H9 (cell line): Measurements from ENCODE around the gene STAB2. TPM values are rescaled to one million over a fixed set of nuclear protein-coding genes. Genes with fewer than 3 reads are reported as not detected.

ENCODE experiments used
- DNase-seq: peaks from one replicate; pipeline ENCODE4 v3.0.0-alpha.2; 2017
- H2AFZ ChIP-seq: one replicate; pipeline ENCODE4 v1.6.1; 2013; ENCODE audit warnings: mild to moderate bottlenecking, low read length, control low read depth, moderate library complexity
- H2AK5ac ChIP-seq: 2 replicates; pipeline ENCODE4 v1.6.1; 2013; ENCODE audit warnings: low read length, control low read depth, mixed read lengths; ENCODE audit not compliant: insufficient read length
- H2BK120ac ChIP-seq: one replicate; pipeline ENCODE4 v1.6.1; 2013; ENCODE audit warnings: low read depth, mild to moderate bottlenecking, low read length, control low read depth, inconsistent platforms; ENCODE audit not compliant: poor library complexity, severe bottlenecking
- H2BK12ac ChIP-seq: 2 replicates; pipeline ENCODE4 v1.6.1; 2013; ENCODE audit warnings: low read length, control low read depth, mixed read lengths, low read depth; ENCODE audit not compliant: insufficient read length
- H2BK15ac ChIP-seq: 2 replicates; pipeline ENCODE4 v1.6.1; 2013; ENCODE audit warnings: low read depth, low read length, control low read depth
- H2BK20ac ChIP-seq: one replicate; pipeline ENCODE4 v1.6.1; 2013; ENCODE audit warnings: low read depth, mild to moderate bottlenecking, low read length, control low read depth, inconsistent platforms; ENCODE audit not compliant: poor library complexity, severe bottlenecking
- H2BK5ac ChIP-seq: 2 replicates; pipeline ENCODE4 v1.6.1; 2013; ENCODE audit warnings: low read length, control low read depth, mixed read lengths; ENCODE audit not compliant: insufficient read length
- H3K14ac ChIP-seq: 2 replicates; pipeline ENCODE4 v1.6.1; 2013; ENCODE audit warnings: low read length, control low read depth; ENCODE audit not compliant: insufficient read depth
- H3K18ac ChIP-seq: 2 replicates; pipeline ENCODE4 v1.6.1; 2013; ENCODE audit warnings: low read depth, mild to moderate bottlenecking, mixed read lengths, low read length, control low read depth; ENCODE audit not compliant: insufficient read length
- H3K23ac ChIP-seq: 2 replicates; pipeline ENCODE4 v1.6.1; 2013; ENCODE audit warnings: low read length, control low read depth, mixed read lengths, low read depth; ENCODE audit not compliant: insufficient read length
- H3K23me2 ChIP-seq: 2 replicates; pipeline ENCODE4 v1.6.1; 2013; ENCODE audit warnings: low read depth, mild to moderate bottlenecking, mixed read lengths, low read length, control low read depth; ENCODE audit not compliant: insufficient read length, poor library complexity, severe bottlenecking
- H3K27ac ChIP-seq: 2 replicates; pipeline ENCODE4 v1.5.1; 2013; ENCODE audit warnings: low read length, control low read depth, mixed read lengths, low read depth; ENCODE audit not compliant: insufficient read length
- H3K27me3 ChIP-seq: 2 replicates; pipeline ENCODE4 v1.6.1; 2013; ENCODE audit warnings: low read length, control low read depth, inconsistent platforms; ENCODE audit not compliant: insufficient read depth
- H3K4ac ChIP-seq: 2 replicates; pipeline ENCODE4 v1.6.1; 2013; ENCODE audit warnings: low read depth, mild to moderate bottlenecking, control low read depth, inconsistent platforms, low read length, moderate library complexity
- H3K4me1 ChIP-seq: 2 replicates; pipeline ENCODE4 v1.6.1; 2013; ENCODE audit warnings: low read length, control low read depth, inconsistent platforms; ENCODE audit not compliant: insufficient read depth
- H3K4me2 ChIP-seq: 2 replicates; pipeline ENCODE4 v1.6.1; 2013; ENCODE audit warnings: low read length, control low read depth, mixed read lengths; ENCODE audit not compliant: insufficient read length, insufficient read depth
- H3K56ac ChIP-seq: 2 replicates; pipeline ENCODE4 v1.6.1; 2013; ENCODE audit warnings: low read depth, mild to moderate bottlenecking, mixed read lengths, low read length, control low read depth; ENCODE audit not compliant: insufficient read length
- H3K79me1 ChIP-seq: 2 replicates; pipeline ENCODE4 v1.6.1; 2013; ENCODE audit warnings: low read depth, mild to moderate bottlenecking, moderate library complexity, low read length, control low read depth, inconsistent platforms; ENCODE audit not compliant: insufficient read depth, poor library complexity, severe bottlenecking
- H3K79me2 ChIP-seq: 2 replicates; pipeline ENCODE4 v1.6.1; 2013; ENCODE audit warnings: low read length, control low read depth, inconsistent platforms; ENCODE audit not compliant: insufficient read depth
- H3K9ac ChIP-seq: 2 replicates; pipeline ENCODE4 v1.6.1; 2013; ENCODE audit warnings: low read length, control low read depth, mixed read lengths; ENCODE audit not compliant: insufficient read length; ENCODE audit errors: extremely low read depth
- H3K9me3 ChIP-seq: one replicate; pipeline ENCODE4 v1.6.1; 2013; ENCODE audit warnings: low read depth, low read length, inconsistent platforms; ENCODE audit not compliant: control insufficient read depth
- H3T11ph ChIP-seq: one replicate; pipeline ENCODE4 v1.6.1; 2013; ENCODE audit warnings: mild to moderate bottlenecking, low read length, control low read depth, inconsistent platforms
- H4K20me1 ChIP-seq: one replicate; pipeline ENCODE4 v1.6.1; 2013; ENCODE audit not compliant: control insufficient read depth, insufficient read length, insufficient read depth
- H4K5ac ChIP-seq: 2 replicates; pipeline ENCODE4 v1.6.1; 2013; ENCODE audit warnings: low read depth, mild to moderate bottlenecking, mixed read lengths, low read length, control low read depth; ENCODE audit not compliant: insufficient read length
- H4K8ac ChIP-seq: replicated peaks from 2 replicates; pipeline ENCODE4 v1.6.1; 2013; ENCODE audit warnings: low read length, control low read depth, mixed read lengths, low read depth; ENCODE audit not compliant: insufficient read length
- H4K91ac ChIP-seq: 2 replicates; pipeline ENCODE4 v1.6.1; 2013; ENCODE audit warnings: low read depth, mild to moderate bottlenecking, moderate library complexity, mixed read lengths, low read length, control low read depth; ENCODE audit not compliant: insufficient read length
- H3K27ac Mint-ChIP-seq, 3 experiments: 2 replicates in 2 of 3; 3 replicates in 1 of 3; pipeline ENCODE4 v1.8.0; 2020 to 2021; ENCODE audit warnings: mixed read lengths in 3 of 3, mild to moderate bottlenecking in 1 of 3, moderate library complexity in 1 of 3
- H3K27me3 Mint-ChIP-seq: 2 replicates; pipeline ENCODE4 v1.8.0; 2021; ENCODE audit warnings: low read depth, mild to moderate bottlenecking, moderate library complexity, mixed read lengths
- H3K36me3 Mint-ChIP-seq, 3 experiments: 2 replicates in 2 of 3; 3 replicates in 1 of 3; pipeline ENCODE4 v1.8.0; 2020 to 2021; ENCODE audit warnings: low read depth in 3 of 3, mixed read lengths in 3 of 3; ENCODE audit not compliant: insufficient read depth in 1 of 3
- H3K4me1 Mint-ChIP-seq, 2 experiments: 2 replicates each; pipeline ENCODE4 v1.8.0; 2020; ENCODE audit warnings: mixed read lengths in 2 of 2
- H3K4me3 Mint-ChIP-seq, 2 experiments: 2 replicates in 1 of 2; 3 replicates in 1 of 2; pipeline ENCODE4 v1.8.0; 2020 to 2021; ENCODE audit warnings: mild to moderate bottlenecking in 2 of 2, mixed read lengths in 2 of 2, moderate library complexity in 1 of 2
- H3K9me3 Mint-ChIP-seq, 2 experiments: 2 replicates in 1 of 2; 3 replicates in 1 of 2; pipeline ENCODE4 v1.8.0; 2020; ENCODE audit warnings: mild to moderate bottlenecking in 2 of 2, mixed read lengths in 2 of 2, moderate library complexity in 1 of 2
- WGBS: extraction: QIAGEN DNeasy Blood & Tissue Kit; methylation state at CpG from one replicate; pipeline ENCODE4 v1.1.7; 2013; ENCODE audit warnings: missing lambda C conversion rate, low lambda C conversion rate, mixed read lengths; ENCODE audit not compliant: insufficient read length; ENCODE audit errors: extremely low coverage; 5-methylcytosine and 5-hydroxymethylcytosine counted together
- total RNA-seq: library from RNA; stranded (reverse); gene quantifications from 2 replicates; pipeline ENCODE4 v1.2.1, GENCODE V29; 2021
- TF ChIP-seq, protein P1 (sequence below): fragments of 200-600 bp; sonication (generic); conservative IDR thresholded peaks from 3 replicates; pipeline ENCODE4 v1.8.0; 2021; ENCODE audit warnings: antibody characterized with exemption, mild to moderate bottlenecking

STAB2 gene
- total RNA-seq, 1 experiment from 2014 or later = 0.02 TPM

DNA sequence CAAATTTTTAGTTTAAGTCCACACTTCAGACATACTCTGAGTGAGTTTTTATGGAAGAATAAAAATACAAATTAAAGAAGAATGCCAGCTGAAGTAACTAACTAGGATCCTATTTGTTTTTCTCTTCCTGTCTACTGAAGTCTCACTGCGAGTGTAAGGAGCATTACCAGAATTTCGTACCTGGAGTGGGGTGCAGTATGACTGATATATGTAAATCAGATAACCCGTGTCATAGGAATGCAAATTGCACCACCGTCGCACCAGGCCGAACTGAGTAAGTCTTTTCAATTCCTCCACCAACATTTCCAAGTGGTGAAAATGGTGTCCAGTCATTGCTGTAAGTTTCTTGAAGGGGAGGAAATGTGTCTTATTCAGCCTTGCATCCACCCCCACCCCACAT lies 52.9 kb downstream of the STAB2 start:
- Histone ChIP-seq H3T11ph (no peak overlapping the region), H3K23ac (no peak overlapping the region), H3K56ac (no peak overlapping the region), H3K9ac (no peak overlapping the region), H3K27ac (no peak overlapping the region), H4K20me1 (no peaks in the 10 kb centered on the region), H4K8ac (no peak overlapping the region), H2BK15ac (no peak overlapping the region), H2BK5ac (no peak overlapping the region), H3K18ac (no peak overlapping the region), H3K23me2 (no peaks in the 10 kb centered on the region), H3K79me1 (no peaks in the 10 kb centered on the region), H2BK12ac (no peak overlapping the region), H3K4me1 (no peaks in the 10 kb centered on the region), H2AK5ac (no peak overlapping the region), H2BK20ac (no peak overlapping the region), H3K4ac (no peak overlapping the region), H3K27me3 (no peaks in the 10 kb centered on the region), H3K14ac (no peak overlapping the region), H4K5ac (no peak overlapping the region), H2BK120ac (no peak overlapping the region), H3K79me2 (no peaks in the 10 kb centered on the region), H3K9me3 (no peaks in the 10 kb centered on the region), H4K91ac (no peak overlapping the region), H2AFZ (no peak overlapping the region), H3K4me2 (no peak overlapping the region)
- Mint-ChIP-seq H3K4me3 (no peak overlapping the region), H3K36me3 (peaks cover 0 to 3% (median 0%) of the 10 kb centered on the region in 3 experiments; a peak in 3 of 7 replicates), H3K9me3 (peaks cover 7 to 10% of the 10 kb centered on the region in 2 experiments), H3K27ac (no peak overlapping the region), H3K27me3 (peaks cover 6% of the 10 kb centered on the region), H3K4me1 (no peaks in the 10 kb centered on the region)
- no peak for DNase-seq
- TF ChIP-seq, protein P1, sequence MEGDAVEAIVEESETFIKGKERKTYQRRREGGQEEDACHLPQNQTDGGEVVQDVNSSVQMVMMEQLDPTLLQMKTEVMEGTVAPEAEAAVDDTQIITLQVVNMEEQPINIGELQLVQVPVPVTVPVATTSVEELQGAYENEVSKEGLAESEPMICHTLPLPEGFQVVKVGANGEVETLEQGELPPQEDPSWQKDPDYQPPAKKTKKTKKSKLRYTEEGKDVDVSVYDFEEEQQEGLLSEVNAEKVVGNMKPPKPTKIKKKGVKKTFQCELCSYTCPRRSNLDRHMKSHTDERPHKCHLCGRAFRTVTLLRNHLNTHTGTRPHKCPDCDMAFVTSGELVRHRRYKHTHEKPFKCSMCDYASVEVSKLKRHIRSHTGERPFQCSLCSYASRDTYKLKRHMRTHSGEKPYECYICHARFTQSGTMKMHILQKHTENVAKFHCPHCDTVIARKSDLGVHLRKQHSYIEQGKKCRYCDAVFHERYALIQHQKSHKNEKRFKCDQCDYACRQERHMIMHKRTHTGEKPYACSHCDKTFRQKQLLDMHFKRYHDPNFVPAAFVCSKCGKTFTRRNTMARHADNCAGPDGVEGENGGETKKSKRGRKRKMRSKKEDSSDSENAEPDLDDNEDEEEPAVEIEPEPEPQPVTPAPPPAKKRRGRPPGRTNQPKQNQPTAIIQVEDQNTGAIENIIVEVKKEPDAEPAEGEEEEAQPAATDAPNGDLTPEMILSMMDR = no peak
- no CpG with 5 or more reads among the region's 6 CpGs for WGBS
